ENCODE data around the gene TMEM225B.

DNA sequence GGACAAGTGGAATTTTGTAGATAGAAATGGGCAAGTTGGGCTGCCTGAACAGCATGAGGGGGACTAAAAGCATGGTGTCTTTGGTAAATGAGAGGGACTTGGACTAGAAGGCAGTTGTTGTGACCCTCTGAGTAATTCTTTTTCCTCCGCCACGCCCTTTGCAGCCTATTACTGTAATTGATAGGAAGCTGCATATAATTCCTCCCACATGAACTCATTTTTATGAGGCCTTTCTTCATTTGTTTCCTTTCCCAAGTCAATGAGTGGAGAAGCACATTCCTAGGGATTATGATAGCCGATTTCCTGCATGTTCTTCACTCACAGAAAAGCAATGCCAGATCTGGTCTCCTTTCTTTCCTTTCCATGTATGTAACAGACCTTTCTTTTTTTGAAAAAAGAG lies 46.4 kb downstream of the TMEM225B start:
- TF ChIP-seq, protein P1, sequence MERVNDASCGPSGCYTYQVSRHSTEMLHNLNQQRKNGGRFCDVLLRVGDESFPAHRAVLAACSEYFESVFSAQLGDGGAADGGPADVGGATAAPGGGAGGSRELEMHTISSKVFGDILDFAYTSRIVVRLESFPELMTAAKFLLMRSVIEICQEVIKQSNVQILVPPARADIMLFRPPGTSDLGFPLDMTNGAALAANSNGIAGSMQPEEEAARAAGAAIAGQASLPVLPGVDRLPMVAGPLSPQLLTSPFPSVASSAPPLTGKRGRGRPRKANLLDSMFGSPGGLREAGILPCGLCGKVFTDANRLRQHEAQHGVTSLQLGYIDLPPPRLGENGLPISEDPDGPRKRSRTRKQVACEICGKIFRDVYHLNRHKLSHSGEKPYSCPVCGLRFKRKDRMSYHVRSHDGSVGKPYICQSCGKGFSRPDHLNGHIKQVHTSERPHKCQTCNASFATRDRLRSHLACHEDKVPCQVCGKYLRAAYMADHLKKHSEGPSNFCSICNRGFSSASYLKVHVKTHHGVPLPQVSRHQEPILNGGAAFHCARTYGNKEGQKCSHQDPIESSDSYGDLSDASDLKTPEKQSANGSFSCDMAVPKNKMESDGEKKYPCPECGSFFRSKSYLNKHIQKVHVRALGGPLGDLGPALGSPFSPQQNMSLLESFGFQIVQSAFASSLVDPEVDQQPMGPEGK (CRISPR knock-in tag; IDR thresholded peaks at IDR 0.05; ENCODE audit: borderline replicate concordance): no peak
- TF ChIP-seq, protein P2, sequence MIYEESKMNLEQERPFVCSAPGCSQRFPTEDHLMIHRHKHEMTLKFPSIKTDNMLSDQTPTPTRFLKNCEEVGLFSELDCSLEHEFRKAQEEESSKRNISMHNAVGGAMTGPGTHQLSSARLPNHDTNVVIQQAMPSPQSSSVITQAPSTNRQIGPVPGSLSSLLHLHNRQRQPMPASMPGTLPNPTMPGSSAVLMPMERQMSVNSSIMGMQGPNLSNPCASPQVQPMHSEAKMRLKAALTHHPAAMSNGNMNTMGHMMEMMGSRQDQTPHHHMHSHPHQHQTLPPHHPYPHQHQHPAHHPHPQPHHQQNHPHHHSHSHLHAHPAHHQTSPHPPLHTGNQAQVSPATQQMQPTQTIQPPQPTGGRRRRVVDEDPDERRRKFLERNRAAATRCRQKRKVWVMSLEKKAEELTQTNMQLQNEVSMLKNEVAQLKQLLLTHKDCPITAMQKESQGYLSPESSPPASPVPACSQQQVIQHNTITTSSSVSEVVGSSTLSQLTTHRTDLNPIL (CRISPR knock-in tag; IDR thresholded peaks at IDR 0.05; ENCODE audit: low read depth): no peak
- TF ChIP-seq ZFP3 (CRISPR knock-in tag; IDR thresholded peaks at IDR 0.05): no peak
- no peak for TF ChIP-seq BACH2 (CRISPR knock-in tag; IDR thresholded peaks at IDR 0.05; ENCODE audit: borderline replicate concordance)
- no peak for TF ChIP-seq TOX (CRISPR knock-in tag; IDR thresholded peaks at IDR 0.05; ENCODE audit: borderline replicate concordance)
- no peak for TF ChIP-seq ISL1 (CRISPR knock-in tag; IDR thresholded peaks at IDR 0.05)
- no peak for TF ChIP-seq ESRRG (CRISPR knock-in tag; IDR thresholded peaks at IDR 0.05)
- TF ChIP-seq, protein P3, sequence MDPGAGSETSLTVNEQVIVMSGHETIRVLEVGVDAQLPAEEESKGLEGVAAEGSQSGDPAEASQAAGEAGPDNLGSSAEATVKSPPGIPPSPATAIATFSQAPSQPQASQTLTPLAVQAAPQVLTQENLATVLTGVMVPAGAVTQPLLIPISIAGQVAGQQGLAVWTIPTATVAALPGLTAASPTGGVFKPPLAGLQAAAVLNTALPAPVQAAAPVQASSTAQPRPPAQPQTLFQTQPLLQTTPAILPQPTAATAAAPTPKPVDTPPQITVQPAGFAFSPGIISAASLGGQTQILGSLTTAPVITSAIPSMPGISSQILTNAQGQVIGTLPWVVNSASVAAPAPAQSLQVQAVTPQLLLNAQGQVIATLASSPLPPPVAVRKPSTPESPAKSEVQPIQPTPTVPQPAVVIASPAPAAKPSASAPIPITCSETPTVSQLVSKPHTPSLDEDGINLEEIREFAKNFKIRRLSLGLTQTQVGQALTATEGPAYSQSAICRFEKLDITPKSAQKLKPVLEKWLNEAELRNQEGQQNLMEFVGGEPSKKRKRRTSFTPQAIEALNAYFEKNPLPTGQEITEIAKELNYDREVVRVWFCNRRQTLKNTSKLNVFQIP (CRISPR knock-in tag; IDR thresholded peaks at IDR 0.05; ENCODE audit: borderline replicate concordance, low read depth): no peak
- TF ChIP-seq OSR1 (CRISPR knock-in tag; IDR thresholded peaks at IDR 0.05): no peak
- TF ChIP-seq SNAI2 (CRISPR knock-in tag; IDR thresholded peaks at IDR 0.05): no peak
- no peak for TF ChIP-seq RARB (CRISPR knock-in tag; IDR thresholded peaks at IDR 0.05)
